NCI-H345 treated with DMSO at 0.1 percent for 48 hours (cell line): ENCODE results near the gene UBAC2.
"Not testable (repeated sequence)": the region's sequence is repeated elsewhere in the genome, so short reads cannot be mapped to it uniquely, and the experiment has no call there.

Source experiments
- DNase-seq: peaks from one replicate; lab custom pipeline; 2025; ENCODE audit not compliant: unreplicated experiment; lab: John Stamatoyannopoulos, UW

The UBAC2 gene

DNA sequence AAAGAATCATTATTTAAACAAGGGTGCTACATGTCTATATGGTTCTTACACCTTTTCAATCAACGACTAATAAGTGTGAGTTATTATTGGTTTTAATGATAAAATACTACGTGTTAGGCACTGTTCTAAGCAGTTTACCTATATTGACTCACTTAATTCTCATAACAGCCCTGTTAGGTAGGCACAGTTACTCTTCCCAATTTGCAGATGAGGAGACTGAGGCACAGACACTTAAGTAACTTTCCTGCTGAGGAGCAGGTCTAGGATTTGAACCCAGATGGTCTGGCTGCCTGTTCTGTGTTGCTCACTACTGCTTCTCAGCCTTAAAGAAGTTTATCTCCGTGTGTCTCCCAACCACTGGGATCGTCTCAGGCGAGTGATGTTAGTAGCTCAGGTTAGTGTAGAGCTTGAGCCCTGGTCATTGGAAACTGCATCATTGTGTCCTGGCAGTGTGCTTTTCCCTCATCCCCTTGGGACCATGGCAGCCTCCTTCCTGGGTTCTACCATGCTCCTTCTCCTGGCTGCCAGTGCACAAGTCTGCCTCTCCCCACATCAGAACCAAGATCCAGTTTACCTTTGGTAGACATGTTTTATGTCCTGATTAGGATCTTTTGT lies 10.9 kb downstream of the UBAC2 start:
- DNase-seq, result no peak

GRCh38 chr13:99214232-99214631 lies 13.6 kb downstream of the UBAC2 start:
- DNase-seq, result no peak

GRCh38 chr13:99214731-99215130 lies 14.1 kb downstream of the UBAC2 start:
- no peak for DNase-seq

DNA sequence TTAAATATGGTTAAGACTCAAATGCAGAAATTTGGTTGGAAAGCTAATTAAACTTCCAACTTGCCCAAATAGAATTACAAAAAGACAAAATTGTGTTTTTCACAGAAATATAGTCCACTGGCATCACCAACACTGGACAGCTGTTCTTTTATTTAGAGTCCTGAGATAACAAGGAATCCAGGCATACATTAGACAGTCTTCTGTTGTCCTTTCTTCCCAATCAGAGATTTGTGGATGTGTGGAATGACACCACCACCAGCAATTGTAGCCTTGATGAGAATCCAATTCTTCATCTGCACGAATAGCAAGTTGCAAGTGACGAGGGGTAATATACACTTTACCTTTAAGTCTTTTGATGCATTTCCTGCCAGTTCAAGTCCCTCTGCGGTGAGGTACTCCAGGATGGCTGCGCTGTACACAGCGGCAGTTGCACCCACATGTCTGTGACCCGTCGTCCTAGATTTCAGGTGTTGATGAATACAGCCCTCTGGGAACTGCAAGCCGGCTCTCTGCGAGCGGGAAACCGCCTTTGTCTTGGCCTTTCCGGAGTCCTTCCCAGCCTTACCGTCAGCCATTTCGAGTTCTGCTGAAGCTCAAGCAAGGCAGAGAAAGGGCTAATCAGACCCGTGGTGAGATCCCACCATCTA lies 14.7 kb downstream of the UBAC2 start:
- no peak for DNase-seq

DNA sequence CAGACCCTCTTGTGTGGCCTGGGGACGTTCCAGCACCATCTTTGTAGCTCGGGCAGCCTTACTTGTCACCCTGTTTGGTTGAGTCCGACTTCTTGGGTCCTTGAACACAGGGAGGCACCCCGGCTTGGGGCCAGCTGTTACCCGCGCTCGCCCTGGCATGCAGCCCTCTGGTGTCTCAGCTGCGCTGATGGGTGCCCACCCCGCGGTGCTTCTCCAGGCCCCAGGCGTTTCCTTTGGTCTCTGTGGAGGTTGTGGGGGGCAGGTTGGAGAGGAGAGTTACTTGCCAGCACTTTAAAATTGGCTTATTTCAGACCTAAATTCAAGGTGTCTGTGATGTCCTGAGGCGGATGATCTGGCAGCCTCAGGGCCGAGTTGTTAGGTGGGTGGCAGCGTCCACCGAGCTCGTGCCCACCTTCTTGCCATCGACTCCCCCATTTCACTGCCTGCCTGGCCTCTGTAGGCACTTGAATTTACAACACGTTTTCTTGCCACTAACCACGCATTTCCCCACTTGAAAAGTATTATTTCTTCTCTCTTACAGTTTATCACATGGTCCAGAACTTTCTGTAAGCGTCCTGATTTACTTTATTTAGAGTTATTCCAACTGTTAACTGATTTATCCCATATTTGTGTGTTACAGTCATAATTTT lies 16.9 kb downstream of the UBAC2 start:
- DNase-seq, result no peak

GRCh38 chr13:99218126-99218525 lies 17.5 kb downstream of the UBAC2 start:
- no peak for DNase-seq

DNA sequence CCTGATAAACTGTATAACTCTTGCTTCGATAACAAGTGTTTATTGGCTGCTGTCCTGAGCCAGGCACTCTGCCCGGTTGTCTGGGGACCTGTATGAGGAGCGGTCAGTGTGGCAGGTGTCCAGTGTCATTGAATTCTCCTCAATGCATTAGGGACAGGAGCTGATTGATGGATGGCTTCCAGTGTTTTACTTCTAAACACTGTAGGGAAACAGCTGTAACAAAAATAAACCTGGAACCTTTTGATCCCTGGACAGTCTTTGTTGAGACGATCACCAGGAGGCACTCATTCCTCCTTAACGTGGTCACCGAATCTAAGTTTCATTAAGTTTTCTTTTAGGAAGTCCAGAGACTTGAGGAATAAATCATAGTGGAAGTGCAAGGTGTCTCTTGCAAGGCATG lies 17.9 kb downstream of the UBAC2 start:
- DNase-seq, result no peak

- no peak for DNase-seq
These were observed 18.3 kb downstream of the UBAC2 start for GRCh38 chr13:99218969-99219368.

DNA sequence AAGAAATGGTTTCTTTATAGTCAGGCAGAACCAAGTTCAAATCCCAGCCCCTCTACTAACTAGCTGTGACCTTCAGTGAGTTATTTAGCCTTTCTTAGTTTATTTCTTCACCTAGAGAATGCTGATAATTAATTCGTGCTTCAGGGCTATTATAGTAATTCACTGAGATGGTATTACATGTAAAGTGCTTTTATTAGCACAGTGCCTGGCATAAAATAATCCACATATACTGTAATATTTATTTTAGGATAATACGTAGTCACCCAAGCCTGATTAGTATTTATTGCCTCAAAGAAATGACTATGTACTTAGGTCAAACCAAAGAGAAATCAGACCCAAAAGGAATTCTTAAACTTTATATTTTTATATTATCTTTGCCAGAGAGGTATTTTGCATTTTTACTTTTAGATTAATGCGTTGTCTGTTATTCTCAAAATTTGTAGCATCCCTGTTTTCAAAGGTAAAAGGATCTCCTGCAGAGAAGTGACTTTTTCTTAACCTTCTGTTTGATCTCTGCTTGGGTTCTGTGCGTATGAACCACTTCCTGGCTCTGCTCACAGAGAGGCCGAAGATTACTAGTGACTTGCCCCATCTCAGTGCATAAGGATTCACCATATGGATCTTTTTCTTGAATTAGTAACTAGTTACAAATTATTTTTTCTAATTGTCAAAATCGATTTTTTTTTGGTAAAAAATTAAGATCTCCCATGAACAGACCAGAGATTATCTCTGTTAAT lies 19.7 kb downstream of the UBAC2 start:
- no peak for DNase-seq

- DNase-seq, result no peak
These were observed 21.0 kb downstream of the UBAC2 start for GRCh38 chr13:99221567-99222239.

DNA sequence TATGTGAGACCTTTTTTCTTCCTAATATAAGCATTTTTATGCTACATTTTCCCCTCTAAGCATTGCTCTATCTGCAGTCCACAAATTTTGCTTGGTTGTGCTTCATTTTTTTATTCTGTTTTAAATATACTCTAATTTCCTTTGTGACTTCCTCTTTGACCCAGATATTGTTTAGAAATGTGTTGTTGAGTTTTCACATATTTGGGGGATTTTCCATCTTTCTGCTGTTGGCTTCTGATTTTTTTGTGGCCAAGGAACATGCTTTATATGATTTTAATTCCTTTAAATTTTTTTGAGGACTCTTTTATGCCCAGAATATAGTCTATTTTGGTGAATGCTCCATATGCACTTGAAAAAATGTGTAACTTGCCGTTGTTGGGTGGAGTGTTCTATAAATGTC lies 22.9 kb downstream of the UBAC2 start:
- DNase-seq, result no peak

GRCh38 chr13:99224021-99224420 lies 23.4 kb downstream of the UBAC2 start:
- no peak for DNase-seq

DNA sequence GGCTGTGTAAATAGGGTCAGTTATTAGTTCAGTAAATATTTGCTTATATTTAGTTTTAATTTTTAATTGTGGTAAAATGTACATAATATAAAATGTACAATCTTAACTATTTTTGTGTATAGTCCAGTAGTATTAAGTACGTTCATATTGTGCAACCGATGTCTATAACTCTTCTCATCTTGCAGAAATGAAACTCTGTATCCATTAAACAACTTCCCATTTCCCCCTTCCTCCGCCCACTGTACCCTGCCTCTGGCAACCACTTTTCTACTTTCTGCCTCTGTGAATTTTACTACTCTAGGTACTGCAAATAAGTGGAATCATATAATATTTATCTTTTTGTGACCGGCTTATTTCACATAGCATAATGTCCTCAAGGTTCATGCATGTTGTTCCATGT lies 24.4 kb downstream of the UBAC2 start:
- DNase-seq, result no peak

DNA sequence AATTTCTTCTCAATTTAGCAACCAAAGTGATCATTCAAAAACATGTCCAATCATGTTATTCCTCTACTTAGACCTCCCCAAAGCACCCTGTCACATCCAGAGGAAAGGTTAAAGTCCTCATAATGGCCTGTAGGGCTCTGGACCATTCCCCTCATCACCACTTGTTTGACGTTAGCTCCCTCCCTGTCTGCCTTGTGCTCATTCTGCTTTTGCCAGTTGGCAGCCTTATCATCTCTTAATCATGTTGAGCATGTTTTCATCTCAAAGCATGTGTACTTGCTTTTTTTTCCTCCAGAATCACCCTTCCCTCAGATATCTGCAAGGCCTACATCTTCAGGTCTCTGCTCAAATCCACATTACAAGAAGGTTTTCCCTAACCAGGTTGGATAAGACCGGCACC lies 25.9 kb downstream of the UBAC2 start:
- no peak for DNase-seq

GRCh38 chr13:99227331-99227900 lies 26.8 kb downstream of the UBAC2 start:
- no peak for DNase-seq

- no peak for DNase-seq
These were observed 27.4 kb downstream of the UBAC2 start for GRCh38 chr13:99227909-99228688.

- no peak for DNase-seq
These were observed 28.4 kb downstream of the UBAC2 start for GRCh38 chr13:99228737-99229691.

DNA sequence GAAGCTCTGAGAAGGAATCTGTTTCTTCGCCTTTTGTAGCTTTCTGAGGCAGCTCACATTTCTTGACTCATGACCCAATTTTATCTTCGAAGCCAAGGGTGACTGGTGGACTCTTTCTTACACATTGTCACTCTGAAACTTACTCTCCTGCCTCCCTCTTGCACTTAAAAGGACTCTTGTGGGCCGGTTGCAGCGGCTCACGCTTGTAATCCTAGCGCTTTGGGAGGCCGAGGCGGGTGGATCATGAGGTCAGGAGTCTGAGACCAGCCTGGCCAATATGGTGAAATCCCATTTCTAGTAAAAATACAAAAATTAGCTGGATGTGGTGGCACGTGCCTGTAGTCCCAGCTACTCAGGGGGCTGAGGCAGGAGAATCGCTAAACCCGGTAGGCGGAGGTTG lies 29.9 kb downstream of the UBAC2 start:
- not testable (repeated sequence) for DNase-seq

DNA sequence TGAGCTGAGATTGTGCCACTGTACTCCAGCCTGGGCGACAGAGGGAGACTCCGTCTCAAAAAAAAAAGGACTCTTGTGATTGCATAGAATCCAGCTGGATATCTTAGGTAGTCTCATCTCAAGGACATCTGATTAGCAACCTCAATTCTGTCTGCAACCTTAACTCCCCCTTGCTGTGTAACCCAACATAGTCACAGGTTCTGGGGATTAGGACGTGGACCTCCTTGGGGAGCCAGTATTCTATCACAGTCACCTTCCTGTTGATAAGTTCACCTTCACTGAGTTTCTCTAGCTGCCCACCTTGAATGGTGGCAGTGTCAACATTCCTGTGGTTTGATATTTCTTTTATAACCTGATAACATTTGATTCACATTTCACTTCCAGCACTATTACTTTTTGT lies 30.3 kb downstream of the UBAC2 start:
- DNase-seq, result no peak
